HG03196 (cell line): ENCODE results near the gene C2orf80.
"Not testable (repeated sequence)": the region's sequence is repeated elsewhere in the genome, so short reads cannot be mapped to it uniquely, and the experiment has no call there.

ENCODE experiments used
- ATAC-seq: cut with Tn5 transposase; IDR thresholded peaks from one replicate; pipeline ENCODE4 v1.9.1; 2021; ENCODE audit not compliant: unreplicated experiment

The C2orf80 gene

GRCh38 chr2:208189810-208190503 is at the start of gene C2orf80:
TSS of gene C2orf80 (minus strand) at chr2:208190030. CDS start at chr2:208186986, 3,044 bp downstream.
- ATAC-seq = no peak

DNA sequence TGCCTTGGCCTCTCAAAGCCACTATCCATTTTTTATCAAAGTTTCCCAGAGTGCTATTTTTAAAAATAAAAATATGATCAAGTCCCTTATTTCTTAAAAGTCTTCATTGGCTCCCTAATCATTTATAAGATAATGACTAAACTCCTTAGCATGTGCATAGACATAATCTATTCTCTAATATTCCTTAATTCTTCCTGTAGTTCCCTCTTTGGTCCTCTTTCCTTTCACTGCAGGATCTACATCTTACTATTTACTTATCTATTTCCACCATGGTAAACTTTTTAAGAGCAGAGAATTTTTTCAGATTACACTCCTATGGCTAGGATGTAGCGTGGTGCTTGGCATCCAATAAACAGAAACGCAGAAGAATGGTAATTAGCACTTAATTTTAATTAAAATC is 46.0 kb upstream of the C2orf80 start:
- no peak for ATAC-seq

GRCh38 chr2:208234786-208235185 is 45.0 kb upstream of the C2orf80 start:
- ATAC-seq = no peak

- no peak for ATAC-seq
Measured at GRCh38 chr2:208228476-208228875, 38.6 kb upstream of the C2orf80 start.

GRCh38 chr2:208227581-208228232 is 37.9 kb upstream of the C2orf80 start:
- no peak for ATAC-seq

GRCh38 chr2:208224802-208225201 is 35.0 kb upstream of the C2orf80 start:
- ATAC-seq = no peak

DNA sequence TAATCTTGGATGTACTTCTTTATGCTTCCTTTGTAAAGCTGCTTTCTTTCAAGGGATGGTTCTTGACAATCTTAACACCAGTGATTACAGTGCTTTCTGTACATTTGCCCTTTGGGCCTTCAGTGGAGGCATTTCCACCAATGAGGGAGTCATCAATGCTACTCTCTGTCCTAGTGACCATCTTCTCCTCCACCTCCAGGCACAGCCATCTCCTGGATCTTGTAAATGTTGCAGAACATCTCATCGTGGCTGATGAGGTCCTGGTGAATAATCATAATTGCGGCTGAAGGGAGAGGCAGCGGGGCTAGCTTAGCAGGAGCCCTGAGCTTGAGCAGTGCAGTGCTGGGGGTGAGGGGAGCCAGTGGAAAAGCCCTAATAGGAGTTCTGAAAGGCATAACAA is 32.5 kb upstream of the C2orf80 start:
- no peak for ATAC-seq

DNA sequence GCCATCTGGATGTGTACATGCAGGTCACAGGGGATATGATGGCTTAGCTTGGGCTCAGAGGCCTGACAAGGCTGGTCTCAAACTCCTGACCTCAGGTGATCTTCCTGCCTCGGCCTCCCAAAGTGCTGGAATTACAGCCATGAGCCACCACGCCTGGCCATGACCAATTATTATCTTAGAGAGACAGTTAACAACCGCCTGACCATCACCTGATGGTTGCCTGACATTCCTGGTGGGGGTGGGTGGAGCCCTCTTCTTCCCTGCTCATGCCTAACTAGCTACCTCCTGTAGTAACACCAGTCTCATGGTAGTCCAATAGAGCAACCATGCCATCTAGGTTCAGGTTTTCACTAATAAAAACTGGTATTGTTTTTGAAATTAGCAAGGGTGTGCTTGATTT is 32.0 kb upstream of the C2orf80 start:
- ATAC-seq = not testable (repeated sequence)

DNA sequence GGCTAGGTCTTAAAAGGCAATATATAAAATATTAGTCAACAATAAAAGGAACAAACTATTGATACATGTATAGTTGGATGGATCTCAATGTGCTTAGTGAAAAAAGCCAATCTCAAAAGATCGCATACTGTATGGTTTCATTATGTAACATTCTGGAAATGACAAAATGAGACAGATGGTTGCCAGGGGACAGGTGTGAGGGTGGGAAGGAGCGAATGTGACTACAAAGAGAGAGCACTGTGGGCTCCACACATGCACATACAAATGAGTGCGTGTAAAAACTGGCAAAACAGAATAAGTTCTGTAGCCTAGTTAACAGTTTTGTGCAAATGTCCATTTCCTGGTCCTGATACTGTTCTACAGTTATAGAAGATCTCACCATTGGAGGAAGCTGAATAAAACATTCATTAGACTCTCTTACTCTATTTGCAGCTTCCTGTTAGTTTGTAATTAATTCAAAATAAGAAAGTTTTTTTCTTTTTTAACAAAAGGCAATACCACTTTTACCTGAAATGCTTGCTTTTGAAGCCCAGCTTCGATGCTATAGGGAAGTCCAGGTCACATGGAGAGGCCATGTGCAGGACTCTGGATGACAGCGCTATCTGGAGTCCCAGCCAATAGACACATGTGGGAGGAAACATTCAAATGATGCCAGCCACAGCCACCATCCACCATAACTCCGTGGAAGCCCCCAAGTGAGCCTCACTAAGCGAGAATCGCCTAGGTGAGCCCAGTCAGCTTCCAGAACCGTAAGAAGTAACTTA is 21.0 kb upstream of the C2orf80 start:
- no peak for ATAC-seq

GRCh38 chr2:208208335-208209085 is 18.7 kb upstream of the C2orf80 start:
- ATAC-seq = no peak

DNA sequence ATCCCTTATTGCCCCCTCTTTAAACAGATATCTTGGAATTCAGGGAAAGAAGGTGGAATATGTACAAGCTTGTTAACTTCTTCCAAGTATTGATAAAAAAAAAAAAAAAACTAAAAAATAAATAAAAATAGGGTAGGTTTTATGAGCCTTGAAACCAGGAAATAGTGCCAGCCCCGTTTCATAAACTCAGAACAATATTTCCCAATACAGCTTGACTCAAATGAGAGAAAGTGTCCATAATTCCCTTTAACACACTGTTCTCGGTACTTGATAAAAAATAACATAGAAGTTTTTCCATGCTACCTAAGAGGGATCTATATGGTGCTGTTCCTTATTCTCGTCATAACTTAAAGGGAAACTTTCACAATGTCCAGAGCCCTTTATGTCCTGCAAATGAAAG is 17.9 kb upstream of the C2orf80 start:
- ATAC-seq = no peak

GRCh38 chr2:208204166-208204565 is 14.3 kb upstream of the C2orf80 start:
- no peak for ATAC-seq

DNA sequence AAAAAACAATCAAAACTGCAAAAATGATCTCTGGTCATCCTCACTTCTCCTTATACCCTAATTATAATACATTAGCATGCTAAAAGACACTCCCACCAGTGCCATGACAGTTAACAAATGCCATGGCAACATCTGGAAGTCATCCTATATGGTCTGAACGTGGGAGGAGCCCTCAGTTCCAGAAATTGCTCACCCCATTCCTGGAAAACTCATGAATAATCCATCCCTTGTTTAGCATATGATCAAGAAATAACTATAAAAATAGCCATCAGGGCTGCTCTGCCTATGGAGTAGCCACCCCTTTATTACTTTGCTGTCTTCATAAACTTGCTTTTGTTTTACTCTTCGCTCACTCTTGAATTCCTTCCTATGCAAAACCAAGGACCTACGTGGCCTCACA is 5.7 kb upstream of the C2orf80 start:
- ATAC-seq = no peak

DNA sequence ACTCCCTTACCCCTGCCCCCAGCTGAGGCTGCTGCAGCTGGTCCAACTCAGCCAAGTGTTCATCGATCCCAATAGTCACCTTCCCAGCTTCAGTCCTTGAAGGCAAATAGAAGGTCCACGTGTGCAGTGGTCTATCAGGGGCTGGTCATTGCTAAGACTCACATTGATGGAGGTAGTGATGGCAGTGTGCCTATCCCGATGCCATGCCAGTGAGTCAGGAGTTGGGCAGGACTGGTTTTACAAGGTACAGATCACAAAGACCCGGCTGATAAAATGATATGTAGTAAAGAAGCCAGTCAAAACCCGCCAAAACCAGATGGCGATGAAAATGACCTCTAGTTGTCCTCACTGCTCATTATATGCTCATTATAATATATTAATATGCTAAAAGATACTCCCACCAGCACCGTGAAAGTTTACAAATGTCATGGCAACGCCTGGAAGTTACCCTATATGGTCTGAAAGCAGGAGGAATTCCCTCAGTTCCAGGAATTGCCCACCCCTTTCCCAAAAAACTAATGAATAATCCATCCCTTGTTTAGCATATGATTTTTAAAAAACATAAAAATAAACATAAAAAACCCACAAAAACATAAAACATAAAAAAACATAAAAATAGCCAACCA is 2.9 kb upstream of the C2orf80 start:
- no peak for ATAC-seq

DNA sequence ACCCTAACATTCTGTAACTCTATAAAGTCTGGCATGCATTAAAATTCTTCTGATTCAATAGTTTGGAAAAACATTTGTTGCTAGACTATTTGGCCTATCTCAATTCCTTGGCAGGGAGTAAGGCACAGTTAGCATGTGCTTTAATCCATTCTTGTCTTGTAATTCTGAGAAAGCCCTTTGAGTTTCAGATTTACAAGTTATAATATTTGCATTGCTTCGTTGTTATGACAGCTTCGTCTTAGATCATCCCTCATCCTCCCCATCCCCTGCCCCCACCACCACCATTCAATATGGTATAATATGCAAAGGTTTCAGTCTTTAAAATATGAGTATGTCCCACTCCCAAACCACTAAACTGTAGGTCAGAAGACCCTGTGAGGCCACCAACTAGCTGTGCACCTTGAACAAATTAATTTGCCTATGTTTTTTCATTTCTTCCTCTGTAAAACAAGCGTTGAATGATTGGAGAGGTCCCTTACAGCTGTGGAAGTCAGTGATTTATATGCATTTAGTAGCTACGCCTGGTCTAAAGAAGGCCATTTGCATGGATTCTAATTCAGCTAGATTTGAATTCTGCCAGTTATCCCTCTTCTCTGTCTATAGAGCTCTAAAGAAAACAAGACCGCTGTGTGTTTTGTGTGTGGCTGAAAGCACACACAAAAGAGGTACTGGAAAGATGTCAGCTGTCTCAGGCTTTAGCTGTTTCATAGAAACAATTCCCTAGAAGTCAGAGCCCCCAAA is 591 bp downstream of the C2orf80 start:
- ATAC-seq = no peak

DNA sequence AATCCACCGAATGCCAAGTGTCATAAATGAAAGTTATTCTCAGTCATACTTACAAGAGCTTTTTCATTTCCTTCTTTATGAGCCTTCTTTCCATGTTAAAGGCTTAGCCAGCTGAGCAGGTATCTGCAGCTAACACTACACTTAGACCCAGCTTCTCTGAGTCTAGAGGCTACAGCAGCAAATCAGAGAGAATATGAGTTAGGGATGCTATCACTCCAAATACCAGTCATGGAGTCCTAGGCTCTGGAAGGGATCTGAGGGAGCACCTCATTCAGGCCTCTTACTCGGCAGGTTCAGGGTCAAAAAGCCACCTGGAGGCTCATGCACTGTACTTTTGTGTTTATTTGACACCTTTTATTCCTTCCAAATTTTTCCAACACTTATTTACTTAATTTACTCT is 2.9 kb downstream of the C2orf80 start:
- no peak for ATAC-seq

DNA sequence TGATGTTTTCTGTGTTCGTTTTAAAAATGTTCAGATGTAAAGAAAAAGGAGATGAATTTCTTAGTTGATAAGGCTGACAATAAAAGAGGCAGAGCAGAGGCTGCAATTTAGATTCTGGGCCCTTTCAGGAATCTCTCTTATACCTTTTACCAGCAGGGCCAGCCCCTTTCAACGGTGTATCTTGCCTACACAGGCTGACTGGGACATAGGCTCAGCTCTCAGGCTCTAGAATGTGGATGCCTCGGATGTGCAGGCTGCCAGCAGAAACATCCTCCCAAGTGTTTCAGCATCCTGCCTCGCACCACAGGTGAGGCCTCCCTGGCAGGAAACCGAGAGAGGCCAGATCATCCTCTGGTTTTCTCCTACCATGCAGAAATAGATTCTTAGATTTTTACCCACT is 3.4 kb downstream of the C2orf80 start:
- ATAC-seq = no peak

DNA sequence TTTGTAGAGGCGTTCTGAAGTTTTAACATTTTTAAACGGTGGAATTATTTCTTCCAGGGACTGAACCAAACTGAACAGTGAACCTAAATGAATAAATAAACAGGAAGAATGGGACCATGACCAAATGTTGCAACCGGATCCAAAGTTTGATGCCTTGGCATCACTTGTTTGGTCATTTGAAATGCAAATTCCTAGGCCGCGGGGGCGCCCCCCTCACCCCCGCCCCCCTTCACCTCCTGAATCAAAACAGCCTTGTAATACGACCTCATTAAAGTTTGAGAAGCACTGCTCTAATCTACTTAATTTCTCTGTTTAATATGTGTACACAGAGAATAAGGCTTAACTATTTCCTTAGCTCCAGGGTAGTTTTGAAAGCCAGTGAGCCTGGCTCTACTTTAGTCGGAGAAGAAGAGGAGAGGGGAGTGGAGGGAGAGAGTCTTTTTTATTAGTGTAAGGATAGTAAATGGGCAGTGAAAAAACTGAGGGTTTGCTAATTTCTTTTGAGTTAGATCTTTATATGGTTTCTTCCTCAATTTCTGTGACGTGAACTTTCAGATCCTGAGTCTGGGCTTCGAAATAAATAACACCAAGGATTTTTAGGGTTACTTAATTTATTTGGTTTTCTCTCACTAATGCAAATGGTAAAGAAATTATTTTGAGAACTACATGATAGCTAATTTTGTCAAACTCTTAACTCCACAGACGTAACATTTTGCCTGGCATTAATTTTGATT is 5.7 kb downstream of the C2orf80 start:
- no peak for ATAC-seq

GRCh38 chr2:208183526-208183925 is 6.3 kb downstream of the C2orf80 start:
- ATAC-seq = no peak

- ATAC-seq = no peak
Measured at GRCh38 chr2:208182835-208183234, 7.0 kb downstream of the C2orf80 start.
